ENCODE results near the gene TSPAN1. TPM values are rescaled to one million over a fixed set of nuclear protein-coding genes. Genes with fewer than 3 reads are reported as not detected.
A peak's percentile ranks its signal among the peaks of the same experiment; 100 is the strongest.

Gene TSPAN1
- total RNA-seq, 1 experiment from 2014 or later = 26.1 TPM

DNA sequence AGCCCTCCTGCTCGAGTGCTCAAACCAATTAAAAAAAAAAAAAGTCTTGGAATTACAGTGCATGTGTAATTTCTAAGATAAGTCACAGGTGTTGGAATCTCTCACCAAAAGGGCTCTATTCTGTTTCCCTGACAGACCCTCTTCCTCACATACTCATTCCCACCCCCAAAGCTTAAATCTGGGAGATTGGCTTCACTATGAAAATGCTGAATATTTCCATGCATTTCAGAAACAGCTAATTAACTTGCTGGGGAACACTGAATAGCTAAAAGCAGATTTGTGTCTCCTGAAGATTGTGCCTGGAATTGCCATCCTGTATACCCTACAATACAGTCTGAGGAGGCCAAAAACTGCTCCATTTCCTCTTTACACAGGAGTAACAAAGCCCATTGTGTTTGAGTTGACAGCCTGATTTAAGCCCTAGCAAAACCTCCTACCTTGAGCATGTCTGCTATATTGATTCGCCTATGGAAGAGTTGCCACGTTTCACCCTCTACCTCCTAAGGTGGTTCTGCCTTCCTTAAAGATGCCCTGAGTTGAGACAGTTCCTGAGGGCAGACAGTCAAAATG lies 41.0 kb upstream of the TSPAN1 start:
- CTCF ChIA-PET = no interaction called here
- intact Hi-C loops (cut with micrococcal nuclease; ENCODE audit: unreplicated experiment) = no loop called here
- no peak for ATAC-seq

GRCh38 chr1:46134660-46135331 lies 40.1 kb upstream of the TSPAN1 start:
- TF ChIP-seq, protein P1, sequence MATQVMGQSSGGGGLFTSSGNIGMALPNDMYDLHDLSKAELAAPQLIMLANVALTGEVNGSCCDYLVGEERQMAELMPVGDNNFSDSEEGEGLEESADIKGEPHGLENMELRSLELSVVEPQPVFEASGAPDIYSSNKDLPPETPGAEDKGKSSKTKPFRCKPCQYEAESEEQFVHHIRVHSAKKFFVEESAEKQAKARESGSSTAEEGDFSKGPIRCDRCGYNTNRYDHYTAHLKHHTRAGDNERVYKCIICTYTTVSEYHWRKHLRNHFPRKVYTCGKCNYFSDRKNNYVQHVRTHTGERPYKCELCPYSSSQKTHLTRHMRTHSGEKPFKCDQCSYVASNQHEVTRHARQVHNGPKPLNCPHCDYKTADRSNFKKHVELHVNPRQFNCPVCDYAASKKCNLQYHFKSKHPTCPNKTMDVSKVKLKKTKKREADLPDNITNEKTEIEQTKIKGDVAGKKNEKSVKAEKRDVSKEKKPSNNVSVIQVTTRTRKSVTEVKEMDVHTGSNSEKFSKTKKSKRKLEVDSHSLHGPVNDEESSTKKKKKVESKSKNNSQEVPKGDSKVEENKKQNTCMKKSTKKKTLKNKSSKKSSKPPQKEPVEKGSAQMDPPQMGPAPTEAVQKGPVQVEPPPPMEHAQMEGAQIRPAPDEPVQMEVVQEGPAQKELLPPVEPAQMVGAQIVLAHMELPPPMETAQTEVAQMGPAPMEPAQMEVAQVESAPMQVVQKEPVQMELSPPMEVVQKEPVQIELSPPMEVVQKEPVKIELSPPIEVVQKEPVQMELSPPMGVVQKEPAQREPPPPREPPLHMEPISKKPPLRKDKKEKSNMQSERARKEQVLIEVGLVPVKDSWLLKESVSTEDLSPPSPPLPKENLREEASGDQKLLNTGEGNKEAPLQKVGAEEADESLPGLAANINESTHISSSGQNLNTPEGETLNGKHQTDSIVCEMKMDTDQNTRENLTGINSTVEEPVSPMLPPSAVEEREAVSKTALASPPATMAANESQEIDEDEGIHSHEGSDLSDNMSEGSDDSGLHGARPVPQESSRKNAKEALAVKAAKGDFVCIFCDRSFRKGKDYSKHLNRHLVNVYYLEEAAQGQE (IDR thresholded peaks at IDR 0.05; ENCODE audit: insufficient read depth in 1 of 2, low read depth in 2 of 2, low read length in 1 of 2) = no peak
- TF ChIP-seq, protein P2, sequence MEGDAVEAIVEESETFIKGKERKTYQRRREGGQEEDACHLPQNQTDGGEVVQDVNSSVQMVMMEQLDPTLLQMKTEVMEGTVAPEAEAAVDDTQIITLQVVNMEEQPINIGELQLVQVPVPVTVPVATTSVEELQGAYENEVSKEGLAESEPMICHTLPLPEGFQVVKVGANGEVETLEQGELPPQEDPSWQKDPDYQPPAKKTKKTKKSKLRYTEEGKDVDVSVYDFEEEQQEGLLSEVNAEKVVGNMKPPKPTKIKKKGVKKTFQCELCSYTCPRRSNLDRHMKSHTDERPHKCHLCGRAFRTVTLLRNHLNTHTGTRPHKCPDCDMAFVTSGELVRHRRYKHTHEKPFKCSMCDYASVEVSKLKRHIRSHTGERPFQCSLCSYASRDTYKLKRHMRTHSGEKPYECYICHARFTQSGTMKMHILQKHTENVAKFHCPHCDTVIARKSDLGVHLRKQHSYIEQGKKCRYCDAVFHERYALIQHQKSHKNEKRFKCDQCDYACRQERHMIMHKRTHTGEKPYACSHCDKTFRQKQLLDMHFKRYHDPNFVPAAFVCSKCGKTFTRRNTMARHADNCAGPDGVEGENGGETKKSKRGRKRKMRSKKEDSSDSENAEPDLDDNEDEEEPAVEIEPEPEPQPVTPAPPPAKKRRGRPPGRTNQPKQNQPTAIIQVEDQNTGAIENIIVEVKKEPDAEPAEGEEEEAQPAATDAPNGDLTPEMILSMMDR (IDR thresholded peaks at IDR 0.05) = no peak
- TF ChIP-seq POLR2AphosphoS5 (IDR thresholded peaks at IDR 0.05; ENCODE audit: low read depth, low read length) = no peak
- TF ChIP-seq SIN3A (IDR thresholded peaks at IDR 0.05; ENCODE audit: borderline replicate concordance, insufficient read depth, low read depth, low read length) = no peak
- no peak for TF ChIP-seq TCF7L2 (IDR thresholded peaks at IDR 0.05; ENCODE audit: low read depth, low read length)
- Histone ChIP-seq H3K4me1 (ENCODE audit: control insufficient read depth, insufficient read depth, low read length) (peaks cover 16% of the 10 kb centered on the region), H3K4me3 (ENCODE audit: low read depth in 2 of 2, low read length in 2 of 2) (no peak overlapping the region), H3K9me3 (ENCODE audit: control insufficient read depth, insufficient read depth, low read depth, low read length) (no peaks in the 10 kb centered on the region), H3K27me3 (ENCODE audit: control insufficient read depth, insufficient read depth, low read length) (no peaks in the 10 kb centered on the region), H3K36me3 (ENCODE audit: control insufficient read depth, insufficient read depth, low read length) (no peaks in the 10 kb centered on the region), H3K27ac (ENCODE audit: low read length) (peak overlapping the region; percentile 98; the same call in 1 of the 2 replicates)
- CTCF ChIA-PET = no interaction called here
- intact Hi-C loops (cut with micrococcal nuclease; ENCODE audit: unreplicated experiment) (no loop called here), in situ Hi-C loops (cut with HindIII; ENCODE audit: low pct_unique_long_range_greater_than_20kb, low sequenced_read_pairs) (no loop called here)
- DNase-seq (ENCODE audit: low read depth, low spot score) = no peak
- POLR2A ChIA-PET = interaction anchor here (0.5 kb wide), 1 partner anchor 1700 kb away, joined by 5 read pairs; no protein-coding TSS in a partner anchor
- no peak for ATAC-seq
- no TSS peak for BruUV-seq (replicated peaks)

More for the DNA sequence above, 41.0 kb upstream of the TSPAN1 start:
- in situ Hi-C loops (cut with HindIII; ENCODE audit: low pct_unique_long_range_greater_than_20kb, low sequenced_read_pairs) = no loop called here
- DNase-seq (ENCODE audit: low read depth, low spot score) = no peak
- Histone ChIP-seq H3K4me3 (ENCODE audit: low read depth in 2 of 2, low read length in 2 of 2) (peak overlapping the region; percentile 96 to 99), H3K36me3 (ENCODE audit: control insufficient read depth, insufficient read depth, low read length) (no peaks in the 10 kb centered on the region), H3K27me3 (ENCODE audit: control insufficient read depth, insufficient read depth, low read length) (no peaks in the 10 kb centered on the region), H3K4me1 (ENCODE audit: control insufficient read depth, insufficient read depth, low read length) (peaks cover 22% of the 10 kb centered on the region), H3K9me3 (ENCODE audit: control insufficient read depth, insufficient read depth, low read depth, low read length) (no peaks in the 10 kb centered on the region), H3K27ac (ENCODE audit: low read length) (peak overlapping the region; percentile 98)
- no TSS peak for BruUV-seq (replicated peaks)
- no peak for TF ChIP-seq TCF7L2 (IDR thresholded peaks at IDR 0.05; ENCODE audit: low read depth, low read length)
- TF ChIP-seq, protein P2 (IDR thresholded peaks at IDR 0.05) = no peak
- TF ChIP-seq POLR2AphosphoS5 (IDR thresholded peaks at IDR 0.05; ENCODE audit: low read depth, low read length) = no peak
- TF ChIP-seq, protein P1 (IDR thresholded peaks at IDR 0.05; ENCODE audit: insufficient read depth in 1 of 2, low read depth in 2 of 2, low read length in 1 of 2) = no peak
- no peak for TF ChIP-seq SIN3A (IDR thresholded peaks at IDR 0.05; ENCODE audit: borderline replicate concordance, insufficient read depth, low read depth, low read length)
- POLR2A ChIA-PET = no interaction called here
